SK-N-SH treated with all-trans-retinoic acid at 6 μM for 48 hours (cell line): Measurements from ENCODE around the gene ADGRA3.

Source experiments
- CREB5 ChIP-seq: fragments of 250-450 bp; sonication (Bioruptor Pico); IDR thresholded peaks from 2 replicates; pipeline ENCODE4 v1.5.1; 2020; ENCODE audit warnings: low read depth, mild to moderate bottlenecking, moderate library complexity
- TCF4 ChIP-seq: fragments of 250-450 bp; sonication (Bioruptor Pico); IDR thresholded peaks from 2 replicates; pipeline ENCODE4 v1.8.0; 2021; ENCODE audit warnings: mild to moderate bottlenecking, moderate library complexity, borderline replicate concordance
- TSHZ2 ChIP-seq: fragments of 250-450 bp; sonication (Bioruptor Pico); IDR thresholded peaks from 2 replicates; pipeline ENCODE4 v1.5.0; 2020; ENCODE audit warnings: mild to moderate bottlenecking, moderate library complexity
- ZC3H10 ChIP-seq: fragments of 250-450 bp; sonication (Bioruptor Pico); IDR thresholded peaks from 2 replicates; pipeline ENCODE4 v1.5.1; 2021; ENCODE audit warnings: mild to moderate bottlenecking, moderate library complexity
- ZNF565 ChIP-seq: fragments of 450-650 bp; formaldehyde crosslinking; conservative IDR thresholded peaks from 2 replicates; pipeline ENCODE4 v1.5.0; 2020; ENCODE audit warnings: low read depth, mild to moderate bottlenecking, moderate library complexity

GRCh38 chr4:22369901-22370562 is 145.8 kb downstream of the ADGRA3 start:
- TF ChIP-seq TSHZ2 (CRISPR knock-in tag) (no peak), CREB5 (CRISPR knock-in tag) (no peak), ZC3H10 (CRISPR knock-in tag) (no peak), ZNF565 (CRISPR knock-in tag) (no peak), TCF4 (CRISPR knock-in tag) (no peak)
